ENCODE measurements around the gene DOK6.

The DOK6 gene

GRCh38 chr18:69890558-69890957 is 489.9 kb downstream of the DOK6 start:
- no peak for DNase-seq (ENCODE audit: low spot score)
- no peak for TF ChIP-seq CTCF (IDR thresholded peaks at IDR 0.05; ENCODE audit: extremely low read depth, missing control alignments)

GRCh38 chr18:69894467-69894866 is 493.8 kb downstream of the DOK6 start:
- no peak for DNase-seq (ENCODE audit: low spot score)
- no peak for TF ChIP-seq CTCF (IDR thresholded peaks at IDR 0.05; ENCODE audit: extremely low read depth, missing control alignments)

- no peak for TF ChIP-seq CTCF (IDR thresholded peaks at IDR 0.05; ENCODE audit: extremely low read depth, missing control alignments)
- DNase-seq (ENCODE audit: low spot score) = no peak
Observed at GRCh38 chr18:69895066-69896047, 494.7 kb downstream of the DOK6 start.

GRCh38 chr18:69897397-69898108 is 496.9 kb downstream of the DOK6 start:
- no peak for TF ChIP-seq CTCF (IDR thresholded peaks at IDR 0.05; ENCODE audit: extremely low read depth, missing control alignments)
- DNase-seq (ENCODE audit: low spot score) = peak; percentile 50

- DNase-seq (ENCODE audit: low spot score) = peak; percentile 48
- TF ChIP-seq CTCF (IDR thresholded peaks at IDR 0.05; ENCODE audit: extremely low read depth, missing control alignments) = no peak
Observed at GRCh38 chr18:69898241-69898861, 497.7 kb downstream of the DOK6 start.
